IMR-90 (cell line): ENCODE measurements around the gene ATPAF2. TPM values are rescaled to one million over a fixed set of nuclear protein-coding genes. Genes with fewer than 3 reads are reported as not detected.

Source experiments
- polyA plus RNA-seq, 3 experiments: library from polyadenylated mRNA; depleted of rRNA; stranded (reverse); fragments of >200 nt; gene quantifications; 2 replicates each; pipeline ENCODE4 v1.2.3, GENCODE V29; 2012; ENCODE audit warnings: low replicate concordance in 1 of 3
- total RNA-seq: library from RNA; depleted of rRNA; stranded (reverse); fragments of >200 nt; gene quantifications from 2 replicates; pipeline ENCODE4 v1.2.3, GENCODE V29; 2012; rRNA removed

Gene ATPAF2
- total and polyA plus RNA-seq, 2 of the 4 experiments (the other 2 are of a cell fraction): 19.5 to 27.6 TPM

Other genes starting within 250 kb of the ATPAF2 start
- 3.3 and 3.4 TPM in 2 replicates for gene SREBF1, start 202.2 kb downstream of the ATPAF2 start, total RNA-seq
- gene SREBF1, start 202.2 kb downstream of the ATPAF2 start, polyA plus RNA-seq (2012; rRNA removed): 20.4 and 22.3 TPM in 2 replicates
- gene TOM1L2, start 66.8 kb downstream of the ATPAF2 start, total RNA-seq: 23.3 and 34.4 TPM in 2 replicates
- gene TOM1L2, start 66.8 kb downstream of the ATPAF2 start, polyA plus RNA-seq (2012; rRNA removed): 51.7 and 54.3 TPM in 2 replicates
- gene DRC3, start 66.3 kb downstream of the ATPAF2 start, total RNA-seq: 0.28 and 0.72 TPM in 2 replicates
- gene DRC3, start 66.3 kb downstream of the ATPAF2 start, polyA plus RNA-seq (2012; rRNA removed): 0.23 and 0.55 TPM in 2 replicates
- gene GID4, start 240 bp upstream of the ATPAF2 start, total RNA-seq: 3.9 and 5.0 TPM in 2 replicates
- gene GID4, start 240 bp upstream of the ATPAF2 start, polyA plus RNA-seq (2012; rRNA removed): 4.2 and 5.6 TPM in 2 replicates
- 35.6 and 43.6 TPM in 2 replicates for gene DRG2, start 48.8 kb upstream of the ATPAF2 start, total RNA-seq
- gene DRG2, start 48.8 kb upstream of the ATPAF2 start, polyA plus RNA-seq (2012; rRNA removed): 41.3 and 45.1 TPM in 2 replicates
- gene MYO15A, start 69.6 kb upstream of the ATPAF2 start, total RNA-seq: 0.18 and 0.56 TPM in 2 replicates
- 0.49 and 1.1 TPM in 2 replicates for gene MYO15A, start 69.6 kb upstream of the ATPAF2 start, polyA plus RNA-seq (2012; rRNA removed)
- gene ALKBH5, start 144.7 kb upstream of the ATPAF2 start, total RNA-seq: 79.6 and 86.1 TPM in 2 replicates
- gene ALKBH5, start 144.7 kb upstream of the ATPAF2 start, polyA plus RNA-seq (2012; rRNA removed): 54.6 and 57.6 TPM in 2 replicates
- gene LLGL1, start 186.5 kb upstream of the ATPAF2 start, total RNA-seq: 34.2 and 40.1 TPM in 2 replicates
- gene LLGL1, start 186.5 kb upstream of the ATPAF2 start, polyA plus RNA-seq (2012; rRNA removed): 52.9 and 57.9 TPM in 2 replicates
- gene FLII, start 219.6 kb upstream of the ATPAF2 start, total RNA-seq: 258 and 263 TPM in 2 replicates
- gene FLII, start 219.6 kb upstream of the ATPAF2 start, polyA plus RNA-seq (2012; rRNA removed): 290 and 321 TPM in 2 replicates
- gene MIEF2, start 221.5 kb upstream of the ATPAF2 start, total RNA-seq: 9.1 and 12.2 TPM in 2 replicates
- 20.7 and 26.6 TPM in 2 replicates for gene MIEF2, start 221.5 kb upstream of the ATPAF2 start, polyA plus RNA-seq (2012; rRNA removed)